HG03457 (cell line): ENCODE results near the gene CEP85L.
"Not testable (repeated sequence)": the region's sequence is repeated elsewhere in the genome, so short reads cannot be mapped to it uniquely, and the experiment has no call there.

Experiments used
- ATAC-seq: cut with Tn5 transposase; IDR thresholded peaks from one replicate; pipeline ENCODE4 v1.9.1; 2021; ENCODE audit warnings: moderate number of reproducible peaks; ENCODE audit not compliant: unreplicated experiment

CEP85L gene

GRCh38 chr6:118436482-118436881, 214.9 kb downstream of the CEP85L start:
- ATAC-seq: no peak

- not testable (repeated sequence) for ATAC-seq
Measured at GRCh38 chr6:118434147-118434546, 217.2 kb downstream of the CEP85L start.

- ATAC-seq: not testable (repeated sequence)
Measured at GRCh38 chr6:118421312-118421711, 230.1 kb downstream of the CEP85L start.

GRCh38 chr6:118419448-118420394, 231.7 kb downstream of the CEP85L start:
- ATAC-seq: no peak
